ENCODE data around the gene CTSA. TPM values are rescaled to one million over a fixed set of nuclear protein-coding genes. Genes with fewer than 3 reads are reported as not detected.
A peak's percentile ranks its signal among the peaks of the same experiment; 100 is the strongest.

CTSA gene
- total RNA-seq, 3 donors from 2014 or later (not counting 1 experiment from before 2014, with no cell fraction given): 72.8 to 108 (median 86.8) TPM

DNA sequence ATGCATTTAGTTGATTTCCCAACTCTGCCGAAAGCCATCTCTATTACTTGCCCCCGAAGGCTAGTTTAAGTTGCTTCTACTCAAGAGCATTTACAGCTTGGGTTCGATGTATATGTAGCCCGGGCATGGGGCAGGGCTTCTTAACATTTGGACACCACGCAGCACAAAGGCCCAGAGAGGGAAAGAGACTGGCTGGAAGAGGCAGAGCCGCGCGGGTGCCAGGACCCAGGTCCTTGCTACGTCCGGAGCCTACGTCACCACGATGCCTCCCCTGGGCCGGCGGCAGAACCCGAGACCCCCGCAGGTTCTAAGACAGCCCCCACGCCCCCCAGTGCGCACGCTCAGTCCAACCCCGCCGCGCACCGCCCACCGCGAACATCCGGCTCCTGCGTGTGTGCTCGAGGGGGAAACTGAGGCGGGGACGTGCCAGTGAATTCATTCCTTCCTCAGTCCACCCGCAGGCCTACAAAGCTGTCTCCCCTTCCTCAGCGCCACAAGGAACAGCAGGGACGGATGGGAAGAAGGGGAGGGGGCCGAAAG is 43.0 kb downstream of the CTSA start:
- intact Hi-C loops (cut with micrococcal nuclease): loop anchor here (1.0 to 2.0 kb wide), 4 partner anchors 29 to 77 kb away; partner anchors contain the start of genes ACOT8, CTSA, NEURL2 and ZSWIM1
- H3K9me3 Mint-ChIP-seq: no peaks in the 10 kb centered on the region
- peak in 1 of 3 donors; percentile 5 for ATAC-seq
- peaks cover 26% of the 10 kb centered on the region for H3K4me1 ChIP-seq (ENCODE audit: control insufficient read depth, insufficient read depth, low read length)
- no peaks in the 10 kb centered on the region for H3K27me3 ChIP-seq (ENCODE audit: control insufficient read depth, insufficient read depth, low read length)
- peaks cover 19% of the 10 kb centered on the region for H3K36me3 ChIP-seq (ENCODE audit: control insufficient read depth, insufficient read depth, low read length)
- peaks cover 23 to 31% of the 10 kb centered on the region in 2 donors for H3K4me1 Mint-ChIP-seq
- no peak for TF ChIP-seq CTCF (IDR thresholded peaks at IDR 0.05)
- no peaks in the 10 kb centered on the region for H3K9me3 ChIP-seq (ENCODE audit: control insufficient read depth, insufficient read depth, low read length)
- peak overlapping the region; percentile 99 for H3K4me3 ChIP-seq (ENCODE audit: low read length)
- H3K27ac ChIP-seq (ENCODE audit: low read length): peak overlapping the region; percentile 98
- DNase-seq: no peak
- H3K4me3 Mint-ChIP-seq: peak overlapping the region; percentile 96
- H3K36me3 Mint-ChIP-seq: no peaks in the 10 kb centered on the region
- H3K27ac Mint-ChIP-seq: peak overlapping the region; percentile 96 to 97
- WGBS (ENCODE audit: insufficient coverage): 0% methylated on average over 32 of the region's 34 CpGs
- H3K27me3 Mint-ChIP-seq (ENCODE audit: low read depth in 2 of 2): no peaks in the 10 kb centered on the region

- H3K27me3 Mint-ChIP-seq (ENCODE audit: low read depth in 2 of 2): no peaks in the 10 kb centered on the region
These were observed 43.7 kb downstream of the CTSA start, which contains the start of gene PCIF1 for GRCh38 chr20:45934586-45935415. Gene PCIF1, plus strand, starts transcription at chr20:45934683. Its CDS starts 4,317 bp downstream, at chr20:45939000.

DNA sequence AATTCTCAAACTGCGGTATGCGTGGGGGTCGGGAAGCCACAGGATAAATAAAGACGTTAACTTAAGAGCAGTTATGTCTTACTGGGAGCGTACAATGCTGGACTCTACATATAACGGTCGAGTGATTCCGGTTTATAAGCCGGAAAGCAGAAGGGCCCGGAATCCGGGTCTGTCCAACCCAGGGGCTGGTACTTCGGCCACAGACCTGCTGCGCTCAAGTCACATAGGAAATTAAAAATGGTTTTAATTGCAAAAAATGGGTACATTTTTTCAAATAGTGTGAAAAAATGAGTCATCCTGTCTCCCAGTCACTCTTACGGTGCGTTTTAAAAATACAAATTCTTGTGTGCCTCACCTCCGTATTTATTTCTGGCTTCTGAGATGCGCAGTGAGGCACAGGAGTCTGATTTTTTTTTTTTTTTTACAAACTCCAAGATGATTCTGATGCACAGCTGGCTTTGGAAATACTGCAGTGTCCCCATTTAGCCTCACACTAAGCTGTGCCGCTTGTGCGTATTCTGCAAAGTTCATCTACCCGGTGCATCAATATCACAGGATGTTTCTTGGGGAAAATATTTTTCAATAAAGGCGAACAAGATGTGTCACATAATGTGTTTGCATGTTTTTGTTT is 44.4 kb downstream of the CTSA start:
- no peaks in the 10 kb centered on the region for H3K27me3 ChIP-seq (ENCODE audit: control insufficient read depth, insufficient read depth, low read length)
- 12% methylated on average over 21 of the region's 21 CpGs for WGBS (ENCODE audit: insufficient coverage)
- H3K4me3 Mint-ChIP-seq: peak overlapping the region; percentile 96
- no peak for DNase-seq
- H3K27ac ChIP-seq (ENCODE audit: low read length): peak overlapping the region; percentile 86
- H3K9me3 ChIP-seq (ENCODE audit: control insufficient read depth, insufficient read depth, low read length): no peaks in the 10 kb centered on the region
- ATAC-seq: peak; percentile 31 to 54 (median 46)
- H3K4me1 Mint-ChIP-seq: peaks cover 23 to 31% of the 10 kb centered on the region in 2 donors
- no peaks in the 10 kb centered on the region for H3K27me3 Mint-ChIP-seq (ENCODE audit: low read depth in 2 of 2)
- no peaks in the 10 kb centered on the region for H3K9me3 Mint-ChIP-seq
- H3K4me3 ChIP-seq (ENCODE audit: low read length): peak overlapping the region; percentile 69
- peaks cover 26% of the 10 kb centered on the region for H3K4me1 ChIP-seq (ENCODE audit: control insufficient read depth, insufficient read depth, low read length)
- H3K36me3 ChIP-seq (ENCODE audit: control insufficient read depth, insufficient read depth, low read length): peaks cover 34% of the 10 kb centered on the region
- peaks cover 7% of the 10 kb centered on the region for H3K36me3 Mint-ChIP-seq
- peak overlapping the region; percentile 96 to 97 for H3K27ac Mint-ChIP-seq
- intact Hi-C loops (cut with micrococcal nuclease): loop anchor here (1.0 to 2.0 kb wide), 6 partner anchors 9 to 123 kb away; partner anchors contain the start of genes ACOT8, UBE2C, ZSWIM1 and ZSWIM3
- no peak for TF ChIP-seq CTCF (IDR thresholded peaks at IDR 0.05)

More at GRCh38 chr20:45934586-45935415, 43.7 kb downstream of the CTSA start, which contains the start of gene PCIF1:
- Histone ChIP-seq H3K4me1 (ENCODE audit: control insufficient read depth, insufficient read depth, low read length) (peaks cover 26% of the 10 kb centered on the region), H3K36me3 (ENCODE audit: control insufficient read depth, insufficient read depth, low read length) (peaks cover 26% of the 10 kb centered on the region), H3K4me3 (ENCODE audit: low read length) (peak within 1 kb of the TSS; percentile 99), H3K9me3 (ENCODE audit: control insufficient read depth, insufficient read depth, low read length) (no peaks in the 10 kb centered on the region), H3K27me3 (ENCODE audit: control insufficient read depth, insufficient read depth, low read length) (no peaks in the 10 kb centered on the region), H3K27ac (ENCODE audit: low read length) (peak within 1 kb of the TSS; percentile 98)
- WGBS (ENCODE audit: insufficient coverage): under 1% methylated on average over 102 of the region's 102 CpGs
- TF ChIP-seq CTCF (IDR thresholded peaks at IDR 0.05): no peak
- ATAC-seq: peak; percentile 77 to 91 (median 84)
- DNase-seq: peak; percentile 98 to 100
- H3K27ac Mint-ChIP-seq: peak within 1 kb of the TSS; percentile 96 to 97
- H3K4me3 Mint-ChIP-seq: peak within 1 kb of the TSS; percentile 96
- H3K4me1 Mint-ChIP-seq: peaks cover 23 to 31% of the 10 kb centered on the region in 2 donors
- H3K9me3 Mint-ChIP-seq: no peaks in the 10 kb centered on the region
- intact Hi-C loops (cut with micrococcal nuclease): loop anchor here (1.0 to 2.0 kb wide), 7 partner anchors 10 to 122 kb away; partner anchors contain the start of genes ACOT8, CTSA, NEURL2 and UBE2C
- H3K36me3 Mint-ChIP-seq: peaks cover 7% of the 10 kb centered on the region
